HG03135 (cell line): Measurements from ENCODE around the gene MYOD1.

ENCODE experiments used
- ATAC-seq: cut with Tn5 transposase; IDR thresholded peaks from one replicate; pipeline ENCODE4 v1.9.1; 2021; ENCODE audit warnings: mild to moderate bottlenecking, moderate library complexity; ENCODE audit not compliant: unreplicated experiment

MYOD1 gene

GRCh38 chr11:17768547-17768946, 49.2 kb downstream of the MYOD1 start:
- no peak for ATAC-seq

DNA sequence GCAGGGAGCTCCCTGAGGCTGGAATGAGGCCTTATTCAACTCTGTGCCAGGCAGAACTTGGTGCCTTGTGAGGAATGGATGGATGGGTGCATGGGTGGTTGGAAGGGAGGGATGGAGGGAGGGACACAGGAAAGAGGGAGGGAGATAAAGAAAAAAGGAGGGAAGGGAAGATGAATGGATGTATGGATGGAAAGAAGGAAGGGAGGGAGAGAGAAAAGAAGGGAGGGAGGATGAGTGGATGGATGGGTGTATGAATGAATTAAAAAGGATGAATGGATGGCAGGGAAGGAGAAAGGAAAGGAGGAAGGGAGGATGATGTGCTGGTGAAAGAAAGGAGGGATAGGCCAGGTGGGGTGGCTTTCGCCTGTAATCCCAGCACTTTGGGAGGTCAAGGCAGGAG, 49.8 kb downstream of the MYOD1 start:
- no peak for ATAC-seq

DNA sequence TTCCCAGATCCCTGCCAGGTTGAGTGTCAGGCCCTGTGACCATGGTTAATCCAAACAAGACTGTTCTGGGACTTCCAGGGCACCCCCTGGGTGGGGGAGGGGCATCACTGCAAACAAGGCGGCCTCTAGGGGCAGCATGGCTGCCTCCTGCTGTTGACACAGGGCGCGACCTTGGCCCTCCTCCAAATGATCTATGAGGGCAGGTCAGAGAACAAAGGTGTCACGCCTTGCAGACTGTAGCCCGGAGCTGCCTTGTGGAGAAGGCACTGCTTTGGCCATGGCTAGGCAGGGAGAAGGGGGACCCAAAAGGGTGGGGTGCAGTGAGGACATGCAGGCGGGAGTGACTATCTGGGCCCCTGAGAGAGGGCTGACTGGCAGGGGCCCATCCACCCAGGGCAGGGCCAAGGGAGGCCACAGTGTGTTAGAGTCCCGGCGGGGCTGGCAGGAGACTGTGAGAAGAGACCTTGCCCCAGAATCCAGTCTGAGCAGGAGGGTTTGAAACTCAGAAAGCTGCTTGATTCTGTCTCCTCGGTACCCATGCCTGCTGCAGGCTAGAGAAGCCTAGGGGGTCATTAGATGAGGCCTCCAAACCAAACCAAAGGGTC, 50.8 kb downstream of the MYOD1 start:
- no peak for ATAC-seq

DNA sequence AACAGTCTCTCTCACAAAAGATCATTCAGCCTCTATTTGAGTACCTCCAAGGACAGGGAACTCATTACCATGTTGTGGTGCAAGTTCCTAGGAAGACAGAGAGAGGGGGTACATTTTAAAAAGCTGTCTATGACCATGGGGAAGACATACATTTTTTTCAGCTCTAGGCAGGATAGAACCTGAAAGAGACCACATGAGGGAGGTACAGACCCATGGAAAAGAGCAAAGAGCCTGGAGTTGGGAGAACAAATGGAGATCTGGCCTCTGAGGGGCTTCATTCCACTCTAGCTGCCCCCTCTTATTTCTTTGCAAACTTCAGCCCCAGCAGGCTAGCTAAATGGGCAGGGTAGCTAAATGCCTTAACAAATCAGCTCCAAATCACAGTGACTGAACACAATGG, 51.5 kb downstream of the MYOD1 start:
- ATAC-seq = no peak

DNA sequence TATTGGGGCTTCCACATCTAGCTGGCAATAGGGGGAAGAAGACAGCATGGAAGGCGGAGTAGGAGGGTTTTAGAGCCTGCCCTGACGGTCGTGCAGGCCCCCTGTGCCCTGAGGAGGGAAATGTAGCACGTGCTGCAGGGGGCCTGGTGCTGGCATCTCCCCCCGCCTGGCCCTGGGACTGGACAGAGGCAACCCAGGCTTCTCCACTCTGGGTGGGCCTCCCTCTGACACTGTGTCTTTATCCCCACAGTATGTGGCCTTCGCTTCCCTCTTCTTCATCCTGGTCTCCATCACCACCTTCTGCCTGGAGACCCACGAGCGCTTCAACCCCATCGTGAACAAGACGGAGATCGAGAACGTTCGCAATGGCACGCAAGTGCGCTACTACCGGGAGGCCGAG, 52.0 kb downstream of the MYOD1 start:
- no peak for ATAC-seq
